B cell (primary cell): ENCODE measurements around the gene L3MBTL3.

Source experiments
- EZH2 ChIP-seq: IDR thresholded peaks from 2 replicates; pipeline ENCODE4 v1.6.1; 2012; ENCODE audit warnings: borderline replicate concordance, low read depth, mild to moderate bottlenecking, moderate library complexity, low read length; ENCODE audit not compliant: insufficient read depth, poor library complexity, severe bottlenecking
- TF ChIP-seq, protein P1 (sequence below): fragments of 200-600 bp; IDR thresholded peaks from one replicate; pipeline ENCODE4 v1.8.0; 2022; ENCODE audit warnings: antibody characterized with exemption, mild to moderate bottlenecking

DNA sequence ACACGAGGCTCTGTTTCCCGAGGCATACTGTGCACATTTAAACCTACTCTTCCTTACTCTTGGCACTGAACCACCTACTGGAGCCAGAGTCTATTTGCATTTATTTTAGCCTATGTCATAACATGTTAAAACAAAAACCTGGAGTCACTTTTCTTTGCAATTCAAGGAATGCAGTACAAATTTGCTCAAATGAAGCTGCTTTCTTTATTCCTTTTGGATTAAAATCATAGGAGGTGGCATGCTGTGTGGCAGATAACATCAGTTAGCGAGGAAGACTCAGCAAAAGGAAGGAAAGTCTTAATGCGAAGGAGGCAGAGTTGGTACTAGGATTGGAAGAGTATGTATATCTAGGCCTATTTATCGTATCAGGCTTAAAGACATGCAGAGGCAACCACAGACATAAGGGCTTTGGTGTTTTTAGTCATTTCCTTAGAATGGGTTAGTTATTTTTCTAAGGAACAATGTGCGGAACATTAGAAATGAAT lies 111.4 kb downstream of the L3MBTL3 start:
- TF ChIP-seq, protein P1, sequence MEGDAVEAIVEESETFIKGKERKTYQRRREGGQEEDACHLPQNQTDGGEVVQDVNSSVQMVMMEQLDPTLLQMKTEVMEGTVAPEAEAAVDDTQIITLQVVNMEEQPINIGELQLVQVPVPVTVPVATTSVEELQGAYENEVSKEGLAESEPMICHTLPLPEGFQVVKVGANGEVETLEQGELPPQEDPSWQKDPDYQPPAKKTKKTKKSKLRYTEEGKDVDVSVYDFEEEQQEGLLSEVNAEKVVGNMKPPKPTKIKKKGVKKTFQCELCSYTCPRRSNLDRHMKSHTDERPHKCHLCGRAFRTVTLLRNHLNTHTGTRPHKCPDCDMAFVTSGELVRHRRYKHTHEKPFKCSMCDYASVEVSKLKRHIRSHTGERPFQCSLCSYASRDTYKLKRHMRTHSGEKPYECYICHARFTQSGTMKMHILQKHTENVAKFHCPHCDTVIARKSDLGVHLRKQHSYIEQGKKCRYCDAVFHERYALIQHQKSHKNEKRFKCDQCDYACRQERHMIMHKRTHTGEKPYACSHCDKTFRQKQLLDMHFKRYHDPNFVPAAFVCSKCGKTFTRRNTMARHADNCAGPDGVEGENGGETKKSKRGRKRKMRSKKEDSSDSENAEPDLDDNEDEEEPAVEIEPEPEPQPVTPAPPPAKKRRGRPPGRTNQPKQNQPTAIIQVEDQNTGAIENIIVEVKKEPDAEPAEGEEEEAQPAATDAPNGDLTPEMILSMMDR, result no peak
- TF ChIP-seq EZH2, result no peak
